Prostate gland (tissue), 2 donors: Measurements from ENCODE around the gene BLOC1S5.

Experiments
- POLR2A ChIP-seq: fragments of 450-650 bp; IDR thresholded peaks from one replicate; pipeline ENCODE4 v1.6.1; 2016; ENCODE audit warnings: antibody characterized with exemption, mild to moderate bottlenecking
- POLR2AphosphoS5 ChIP-seq: sonication (generic); formaldehyde crosslinking; IDR thresholded peaks from one replicate; pipeline ENCODE4 v1.6.1; 2017; ENCODE audit warnings: antibody characterized with exemption
- TF ChIP-seq, protein P1 (sequence below), 4 experiments: fragments of 200-600 bp in 2 of 4; fragments of 450-650 bp in 2 of 4; sonication (generic) in 2 of 4; IDR thresholded peaks; 1 replicate in 3 of 4; 2 replicates in 1 of 4; pipeline ENCODE4 v1.5.1; 2016 to 2019; ENCODE audit warnings: antibody characterized with exemption in 4 of 4, mild to moderate bottlenecking in 2 of 4, moderate library complexity in 2 of 4

DNA sequence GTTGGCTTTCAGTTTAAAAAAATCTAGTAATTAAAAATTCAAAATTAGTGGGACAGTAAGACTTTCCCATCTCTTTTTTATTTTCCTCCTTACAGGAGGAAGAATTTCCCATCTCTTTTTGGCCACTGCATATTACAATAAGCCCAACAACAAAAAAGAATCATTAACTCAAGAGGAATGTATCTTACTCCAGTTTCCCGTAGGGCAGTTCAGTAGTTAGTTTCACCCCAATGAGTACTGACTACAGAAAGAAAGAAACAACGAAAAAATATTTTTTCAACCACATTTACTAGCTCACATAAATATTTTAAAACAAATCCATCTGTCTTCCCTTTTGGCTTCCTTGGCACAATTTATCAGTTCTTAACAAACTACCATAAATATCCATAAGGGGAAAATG, 14.9 kb upstream of the BLOC1S5 start:
- TF ChIP-seq POLR2A: no peak
- TF ChIP-seq, protein P1, sequence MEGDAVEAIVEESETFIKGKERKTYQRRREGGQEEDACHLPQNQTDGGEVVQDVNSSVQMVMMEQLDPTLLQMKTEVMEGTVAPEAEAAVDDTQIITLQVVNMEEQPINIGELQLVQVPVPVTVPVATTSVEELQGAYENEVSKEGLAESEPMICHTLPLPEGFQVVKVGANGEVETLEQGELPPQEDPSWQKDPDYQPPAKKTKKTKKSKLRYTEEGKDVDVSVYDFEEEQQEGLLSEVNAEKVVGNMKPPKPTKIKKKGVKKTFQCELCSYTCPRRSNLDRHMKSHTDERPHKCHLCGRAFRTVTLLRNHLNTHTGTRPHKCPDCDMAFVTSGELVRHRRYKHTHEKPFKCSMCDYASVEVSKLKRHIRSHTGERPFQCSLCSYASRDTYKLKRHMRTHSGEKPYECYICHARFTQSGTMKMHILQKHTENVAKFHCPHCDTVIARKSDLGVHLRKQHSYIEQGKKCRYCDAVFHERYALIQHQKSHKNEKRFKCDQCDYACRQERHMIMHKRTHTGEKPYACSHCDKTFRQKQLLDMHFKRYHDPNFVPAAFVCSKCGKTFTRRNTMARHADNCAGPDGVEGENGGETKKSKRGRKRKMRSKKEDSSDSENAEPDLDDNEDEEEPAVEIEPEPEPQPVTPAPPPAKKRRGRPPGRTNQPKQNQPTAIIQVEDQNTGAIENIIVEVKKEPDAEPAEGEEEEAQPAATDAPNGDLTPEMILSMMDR (IDR thresholded peaks at IDR 0.05): no peak
- TF ChIP-seq POLR2AphosphoS5: no peak
